IMR-90 (cell line): ENCODE measurements around the gene MYO7B. TPM values are rescaled to one million over a fixed set of nuclear protein-coding genes. Genes with fewer than 3 reads are reported as not detected.
A peak's percentile ranks its signal among the peaks of the same experiment; 100 is the strongest.

Experiments
- ATAC-seq: fragments of 200-7000 bp; cut with Tn5 transposase; 2 replicates; pipeline ENCODE4 v1.9.1; 2020; ENCODE audit warnings: low read depth, mild to moderate bottlenecking, moderate library complexity
- BruUV-seq: library from RNA; stranded (reverse); fragments of 400-500 nt; replicated peaks from 2 replicates; lab custom pipeline; 2021; lab: Mats Ljungman, UMichigan
- CTCF ChIA-PET: fragments of 300-600 bp; formaldehyde crosslinking; extraction: SDS; loops from one replicate; lab custom pipeline; 2021; ENCODE audit warnings: antibody characterized with exemption; lab: Yijun Ruan, JAX
- POLR2A ChIA-PET: fragments of 300-600 bp; sonication (Branson Sonifier 250); formaldehyde crosslinking; loops from one replicate; lab custom pipeline; 2022; ENCODE audit warnings: antibody characterized with exemption; ENCODE audit not compliant: unreplicated experiment; lab: Charles Lee
- DNase-seq: peaks from one replicate; pipeline ENCODE4 v3.0.0; 2013
- H2AFZ ChIP-seq: replicated peaks from 2 replicates; pipeline ENCODE3; 2013; ENCODE audit warnings: low read length, mild to moderate bottlenecking; ENCODE audit not compliant: poor library complexity
- H2AK5ac ChIP-seq: 2 replicates; pipeline ENCODE4 v1.6.1; 2013; ENCODE audit warnings: low read depth, low read length, inconsistent platforms
- H2AK9ac ChIP-seq: replicated peaks from 2 replicates; pipeline ENCODE3; 2013; ENCODE audit warnings: mild to moderate bottlenecking, low read depth, low read length, moderate library complexity; ENCODE audit not compliant: poor library complexity
- H2BK120ac ChIP-seq: 2 replicates; pipeline ENCODE4 v1.6.1; 2013; ENCODE audit warnings: low read depth, low read length, inconsistent platforms
- H2BK15ac ChIP-seq: 3 replicates; pipeline ENCODE4 v1.6.1; 2013; ENCODE audit warnings: low read depth, low read length, inconsistent platforms
- H2BK20ac ChIP-seq: 2 replicates; pipeline ENCODE4 v1.6.1; 2013; ENCODE audit warnings: low read depth, mild to moderate bottlenecking, inconsistent platforms, low read length, moderate library complexity
- H2BK5ac ChIP-seq: 2 replicates; pipeline ENCODE4 v1.6.1; 2013; ENCODE audit warnings: mild to moderate bottlenecking, low read depth, low read length, inconsistent platforms; ENCODE audit not compliant: poor library complexity, severe bottlenecking
- H3K14ac ChIP-seq: replicated peaks from 2 replicates; pipeline ENCODE4 v1.6.1; 2013; ENCODE audit warnings: low read depth, low read length, inconsistent platforms
- H3K18ac ChIP-seq: 2 replicates; pipeline ENCODE4 v1.6.1; 2013; ENCODE audit warnings: low read depth, low read length, control low read depth
- H3K23ac ChIP-seq: 2 replicates; pipeline ENCODE4 v1.6.1; 2013; ENCODE audit warnings: low read depth, low read length, inconsistent platforms
- H3K27ac ChIP-seq: 2 replicates; pipeline ENCODE4 v1.5.1; 2013; ENCODE audit warnings: mild to moderate bottlenecking, control low read depth, low read length; ENCODE audit not compliant: insufficient read depth
- H3K27me3 ChIP-seq: 2 replicates; pipeline ENCODE4 v1.6.1; 2013; ENCODE audit warnings: low read length; ENCODE audit not compliant: control insufficient read depth, insufficient read depth
- H3K36me3 ChIP-seq: 2 replicates; pipeline ENCODE4 v1.6.1; 2013; ENCODE audit warnings: low read length, mixed read lengths; ENCODE audit not compliant: control insufficient read depth, insufficient read depth
- H3K4ac ChIP-seq: 2 replicates; pipeline ENCODE4 v1.6.1; 2013; ENCODE audit warnings: low read depth, low read length, inconsistent platforms
- H3K4me1 ChIP-seq: 2 replicates; pipeline ENCODE4 v1.6.1; 2013; ENCODE audit warnings: low read length, mixed read lengths; ENCODE audit not compliant: control insufficient read depth, insufficient read depth
- H3K4me2 ChIP-seq: 2 replicates; pipeline ENCODE4 v1.6.1; 2013; ENCODE audit warnings: low read depth, mild to moderate bottlenecking, control low read depth, low read length, moderate library complexity
- H3K4me3 ChIP-seq: 2 replicates; pipeline ENCODE4 v1.5.1; 2013; ENCODE audit warnings: low read depth, mild to moderate bottlenecking, control low read depth, low read length, moderate library complexity; ENCODE audit not compliant: insufficient read depth
- H3K56ac ChIP-seq: 2 replicates; pipeline ENCODE4 v1.6.1; 2013; ENCODE audit warnings: low read length, inconsistent platforms; ENCODE audit not compliant: insufficient read depth; ENCODE audit errors: extremely low read depth
- H3K79me1 ChIP-seq, 2 experiments: 2 replicates each; pipeline ENCODE4 v1.6.1; 2013; ENCODE audit warnings: low read length in 2 of 2, inconsistent platforms in 1 of 2, low read depth in 1 of 2
- H3K9ac ChIP-seq: 2 replicates; pipeline ENCODE4 v1.6.1; 2013; ENCODE audit warnings: low read depth, low read length, control low read depth
- H3K9me1 ChIP-seq: 2 replicates; pipeline ENCODE4 v1.6.1; 2013; ENCODE audit warnings: low read length, inconsistent platforms; ENCODE audit not compliant: insufficient read depth
- H3K9me3 ChIP-seq: 2 replicates; pipeline ENCODE4 v1.6.1; 2013; ENCODE audit warnings: low read length; ENCODE audit not compliant: control insufficient read depth, insufficient read depth
- H4K20me1 ChIP-seq: 2 replicates; pipeline ENCODE4 v1.6.1; 2013; ENCODE audit warnings: low read length, inconsistent platforms; ENCODE audit not compliant: insufficient read depth
- H4K5ac ChIP-seq: 2 replicates; pipeline ENCODE4 v1.6.1; 2013; ENCODE audit warnings: mild to moderate bottlenecking, low read depth, low read length, control low read depth
- H4K8ac ChIP-seq, 2 experiments: 2 replicates each; pipeline ENCODE4 v1.6.1; 2013; ENCODE audit warnings: low read depth in 2 of 2, low read length in 2 of 2, control low read depth in 1 of 2, inconsistent platforms in 1 of 2
- H4K91ac ChIP-seq: 2 replicates; pipeline ENCODE4 v1.6.1; 2013; ENCODE audit warnings: low read depth, low read length, inconsistent platforms; ENCODE audit not compliant: insufficient read depth
- BHLHE40 ChIP-seq: fragments of 150-350 bp; IDR thresholded peaks from 2 replicates; pipeline ENCODE4 v1.6.1; 2016; ENCODE audit warnings: mild to moderate bottlenecking, low read depth, low read length
- CEBPB ChIP-seq: IDR thresholded peaks from 2 replicates; pipeline ENCODE4 v1.6.1; 2012; ENCODE audit warnings: low read depth, low read length, improper control_type of control experiment
- CHD1 ChIP-seq: IDR thresholded peaks from 2 replicates; pipeline ENCODE4 v1.6.1; 2012; ENCODE audit warnings: low read depth, low read length, improper control_type of control experiment
- FOS ChIP-seq: fragments of 150-350 bp; IDR thresholded peaks from 2 replicates; pipeline ENCODE4 v1.6.1; 2016; ENCODE audit warnings: low read depth, low read length
- MAFK ChIP-seq: IDR thresholded peaks from 2 replicates; pipeline ENCODE4 v1.6.1; 2012; ENCODE audit warnings: low read depth, low read length, improper control_type of control experiment
- MAZ ChIP-seq: IDR thresholded peaks from 2 replicates; pipeline ENCODE4 v1.6.1; 2012; ENCODE audit warnings: low read depth, mild to moderate bottlenecking, low read length, improper control_type of control experiment, moderate library complexity, borderline replicate concordance
- MXI1 ChIP-seq: IDR thresholded peaks from 2 replicates; pipeline ENCODE4 v1.6.1; 2012; ENCODE audit warnings: low read depth, mild to moderate bottlenecking, low read length, moderate library complexity, borderline replicate concordance
- NFE2L2 ChIP-seq: fragments of 150-350 bp; IDR thresholded peaks from 2 replicates; pipeline ENCODE4 v1.6.1; 2016; ENCODE audit warnings: low read depth, mild to moderate bottlenecking, low read length
- POLR2A ChIP-seq: IDR thresholded peaks from 2 replicates; pipeline ENCODE4 v1.6.1; 2012; ENCODE audit warnings: mild to moderate bottlenecking, low read depth, low read length
- RAD21 ChIP-seq: IDR thresholded peaks from 2 replicates; pipeline ENCODE4 v1.6.1; 2012; ENCODE audit warnings: low read length, improper control_type of control experiment
- RCOR1 ChIP-seq: IDR thresholded peaks from 2 replicates; pipeline ENCODE4 v1.6.1; 2012; ENCODE audit warnings: mild to moderate bottlenecking, low read length, improper control_type of control experiment; ENCODE audit not compliant: insufficient replicate concordance
- RFX5 ChIP-seq: IDR thresholded peaks from 2 replicates; pipeline ENCODE4 v1.8.0; 2012; ENCODE audit warnings: low read depth, mild to moderate bottlenecking, low read length, moderate library complexity
- SMC3 ChIP-seq: fragments of 150-350 bp; IDR thresholded peaks from 2 replicates; pipeline ENCODE4 v1.6.1; 2016; ENCODE audit warnings: low read depth, mild to moderate bottlenecking, antibody characterized with exemption, low read length, moderate library complexity
- WGBS, 2 experiments: methylation state at CpG; one replicate each; pipeline versions ENCODE4 v1.1.5 to v1.1.7; 2013; ENCODE audit warnings: missing lambda C conversion rate in 2 of 2; ENCODE audit not compliant: insufficient read length in 1 of 2; ENCODE audit errors: extremely low coverage in 2 of 2; 5-methylcytosine and 5-hydroxymethylcytosine counted together
- dilution Hi-C: fragments of 300-500 bp; cut with HindIII; formaldehyde crosslinking; loops from one replicate; pipeline ENCODE4 v1.14.3; 2018; ENCODE audit warnings: low sequenced_read_pairs; ENCODE audit not compliant: unreplicated experiment
- in situ Hi-C: fragments of 300-500 bp; cut with MboI; formaldehyde crosslinking; loops from 3 replicates; pipeline ENCODE4 v1.14.3; 2019; ENCODE audit warnings: low sequenced_read_pairs, inconsistent platforms, mixed read lengths
- intact Hi-C: fragments of 100-400 bp; cut with micrococcal nuclease; formaldehyde crosslinking; loops from 2 replicates; pipeline ENCODE4 v1.10.0; 2022
- polyA plus RNA-seq, 3 experiments: library from polyadenylated mRNA; depleted of rRNA; stranded (reverse); fragments of >200 nt; gene quantifications; 2 replicates each; pipeline ENCODE4 v1.2.3, GENCODE V29; 2012; ENCODE audit warnings: low replicate concordance in 1 of 3
- total RNA-seq: library from RNA; depleted of rRNA; stranded (reverse); fragments of >200 nt; gene quantifications from 2 replicates; pipeline ENCODE4 v1.2.3, GENCODE V29; 2012
- TF ChIP-seq, protein P1 (sequence below): conservative IDR thresholded peaks from 2 replicates; pipeline ENCODE4 v1.5.1; 2012; ENCODE audit warnings: mild to moderate bottlenecking, low read depth, low read length, improper control_type of control experiment
- TF ChIP-seq, protein P2 (sequence below): fragments of 150-350 bp; IDR thresholded peaks from 2 replicates; pipeline ENCODE4 v1.6.1; 2017; ENCODE audit warnings: mild to moderate bottlenecking, antibody characterized with exemption, low read length, low read depth
- TF ChIP-seq, protein P3 (sequence below): fragments of 150-350 bp; IDR thresholded peaks from 2 replicates; pipeline ENCODE4 v1.6.1; 2016; ENCODE audit warnings: low read depth, mild to moderate bottlenecking, low read length, moderate library complexity, borderline replicate concordance

Gene MYO7B
- total and polyA plus RNA-seq, 2 of the 4 experiments (the other 2 are of a cell fraction) = 0.18 to 0.46 TPM

DNA sequence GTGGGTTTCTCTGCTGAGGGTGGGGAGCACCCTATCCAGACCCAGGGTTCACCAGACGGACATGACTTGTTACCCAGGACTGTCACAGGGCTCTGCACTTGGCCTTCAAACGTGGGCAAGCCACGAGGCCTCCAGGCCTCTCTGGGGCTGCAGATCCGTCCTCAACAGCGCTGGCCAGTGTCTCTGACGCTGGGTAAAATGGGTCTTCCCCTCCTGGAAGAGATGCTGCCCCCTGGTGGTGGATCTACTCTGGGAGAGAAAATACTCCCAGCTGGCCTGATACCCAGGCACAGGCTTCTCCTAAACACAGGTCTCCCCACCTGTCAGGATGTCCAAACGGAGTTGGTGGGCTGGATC is 114.2 kb downstream of the MYO7B start:
- POLR2A ChIA-PET = no interaction called here
- H3K9ac ChIP-seq = no peak overlapping the region
- ATAC-seq = peak; percentile 88

More for the DNA sequence above, 114.2 kb downstream of the MYO7B start:
- Histone ChIP-seq H3K14ac (no peak overlapping the region), H2BK15ac (no peak overlapping the region), H4K91ac (no peak overlapping the region), H3K27ac (no peak overlapping the region), H3K23ac (no peak overlapping the region), H3K4me2 (no peak overlapping the region), H3K4ac (0 out of 2 replicates have a peak overlapping the region, but pooled peaks have one; percentile 4), H3K4me3 (no peak overlapping the region), H4K5ac (no peak overlapping the region), H2AK9ac (peak overlapping the region; percentile 92), H2BK120ac (no peak overlapping the region), H3K4me1 (peaks cover 7% of the 10 kb centered on the region; the same call in 1 of the 2 replicates), H2BK20ac (no peak overlapping the region), H3K18ac (no peak overlapping the region), H2AFZ (peak overlapping the region; percentile 80), H2BK5ac (no peak overlapping the region), H3K9me1 (peaks cover 17% of the 10 kb centered on the region; the same call in 1 of the 2 replicates), H3K9me3 (no peaks in the 10 kb centered on the region), H3K56ac (no peak overlapping the region), H2AK5ac (no peak overlapping the region), H4K20me1 (no peaks in the 10 kb centered on the region; the same call in none of the 2 replicates), H4K8ac (peak overlapping the region in 1 of 2 experiments; percentile 84; a peak in 2 of 4 replicates), H3K79me1 (peaks cover 0 to 16% of the 10 kb centered on the region in 2 experiments; a peak in 2 of 4 replicates), H3K36me3 (peaks cover 12% of the 10 kb centered on the region; the same call in 1 of the 2 replicates), H3K27me3 (no peaks in the 10 kb centered on the region)
- CTCF ChIA-PET = interaction anchor here (0.6 to 2.3 kb wide), 4 partner anchors 11 to 446 kb away, joined by 3 to 15 read pairs (median 4); partner anchors contain the start of gene LIMS2
- intact Hi-C loops = loop anchor here (1.0 to 5.0 kb wide), 4 partner anchors 58 to 325 kb away; partner anchors contain the start of gene IWS1
- WGBS, 2 experiments = 13% methylated on average over 3 of the region's 7 CpGs; no CpG with 5 or more reads in 1 of the 2 experiments
- BruUV-seq = no TSS peak
- dilution Hi-C loops = no loop called here
- in situ Hi-C loops = no loop called here
- TF ChIP-seq SMC3 (peak; percentile 85), MXI1 (peak; percentile 65; the same call in 1 of the 2 replicates), BHLHE40 (no peak), FOS (no peak), MAFK (no peak), NFE2L2 (no peak), MAZ (0 out of 2 replicates have a peak, but pooled peaks have one; percentile 28), RAD21 (peak; percentile 75), RCOR1 (no peak), POLR2A (no peak), CHD1 (no peak), RFX5 (no peak), CEBPB (no peak)
- TF ChIP-seq, protein P1, sequence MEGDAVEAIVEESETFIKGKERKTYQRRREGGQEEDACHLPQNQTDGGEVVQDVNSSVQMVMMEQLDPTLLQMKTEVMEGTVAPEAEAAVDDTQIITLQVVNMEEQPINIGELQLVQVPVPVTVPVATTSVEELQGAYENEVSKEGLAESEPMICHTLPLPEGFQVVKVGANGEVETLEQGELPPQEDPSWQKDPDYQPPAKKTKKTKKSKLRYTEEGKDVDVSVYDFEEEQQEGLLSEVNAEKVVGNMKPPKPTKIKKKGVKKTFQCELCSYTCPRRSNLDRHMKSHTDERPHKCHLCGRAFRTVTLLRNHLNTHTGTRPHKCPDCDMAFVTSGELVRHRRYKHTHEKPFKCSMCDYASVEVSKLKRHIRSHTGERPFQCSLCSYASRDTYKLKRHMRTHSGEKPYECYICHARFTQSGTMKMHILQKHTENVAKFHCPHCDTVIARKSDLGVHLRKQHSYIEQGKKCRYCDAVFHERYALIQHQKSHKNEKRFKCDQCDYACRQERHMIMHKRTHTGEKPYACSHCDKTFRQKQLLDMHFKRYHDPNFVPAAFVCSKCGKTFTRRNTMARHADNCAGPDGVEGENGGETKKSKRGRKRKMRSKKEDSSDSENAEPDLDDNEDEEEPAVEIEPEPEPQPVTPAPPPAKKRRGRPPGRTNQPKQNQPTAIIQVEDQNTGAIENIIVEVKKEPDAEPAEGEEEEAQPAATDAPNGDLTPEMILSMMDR = peak; percentile 76
- TF ChIP-seq, protein P2, sequence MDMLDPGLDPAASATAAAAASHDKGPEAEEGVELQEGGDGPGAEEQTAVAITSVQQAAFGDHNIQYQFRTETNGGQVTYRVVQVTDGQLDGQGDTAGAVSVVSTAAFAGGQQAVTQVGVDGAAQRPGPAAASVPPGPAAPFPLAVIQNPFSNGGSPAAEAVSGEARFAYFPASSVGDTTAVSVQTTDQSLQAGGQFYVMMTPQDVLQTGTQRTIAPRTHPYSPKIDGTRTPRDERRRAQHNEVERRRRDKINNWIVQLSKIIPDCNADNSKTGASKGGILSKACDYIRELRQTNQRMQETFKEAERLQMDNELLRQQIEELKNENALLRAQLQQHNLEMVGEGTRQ = no peak
- TF ChIP-seq, protein P3, sequence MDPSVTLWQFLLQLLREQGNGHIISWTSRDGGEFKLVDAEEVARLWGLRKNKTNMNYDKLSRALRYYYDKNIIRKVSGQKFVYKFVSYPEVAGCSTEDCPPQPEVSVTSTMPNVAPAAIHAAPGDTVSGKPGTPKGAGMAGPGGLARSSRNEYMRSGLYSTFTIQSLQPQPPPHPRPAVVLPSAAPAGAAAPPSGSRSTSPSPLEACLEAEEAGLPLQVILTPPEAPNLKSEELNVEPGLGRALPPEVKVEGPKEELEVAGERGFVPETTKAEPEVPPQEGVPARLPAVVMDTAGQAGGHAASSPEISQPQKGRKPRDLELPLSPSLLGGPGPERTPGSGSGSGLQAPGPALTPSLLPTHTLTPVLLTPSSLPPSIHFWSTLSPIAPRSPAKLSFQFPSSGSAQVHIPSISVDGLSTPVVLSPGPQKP = no peak
- peak; percentile 77 for DNase-seq
